ENCODE measurements around the gene CGN. TPM values are rescaled to one million over a fixed set of nuclear protein-coding genes. Genes with fewer than 3 reads are reported as not detected.

The CGN gene
- total and polyA plus RNA-seq, 2 of the 13 experiments (the other 11 are each of a cell fraction or from before 2014, with no cell fraction given) = 0.75 to 0.81 TPM

DNA sequence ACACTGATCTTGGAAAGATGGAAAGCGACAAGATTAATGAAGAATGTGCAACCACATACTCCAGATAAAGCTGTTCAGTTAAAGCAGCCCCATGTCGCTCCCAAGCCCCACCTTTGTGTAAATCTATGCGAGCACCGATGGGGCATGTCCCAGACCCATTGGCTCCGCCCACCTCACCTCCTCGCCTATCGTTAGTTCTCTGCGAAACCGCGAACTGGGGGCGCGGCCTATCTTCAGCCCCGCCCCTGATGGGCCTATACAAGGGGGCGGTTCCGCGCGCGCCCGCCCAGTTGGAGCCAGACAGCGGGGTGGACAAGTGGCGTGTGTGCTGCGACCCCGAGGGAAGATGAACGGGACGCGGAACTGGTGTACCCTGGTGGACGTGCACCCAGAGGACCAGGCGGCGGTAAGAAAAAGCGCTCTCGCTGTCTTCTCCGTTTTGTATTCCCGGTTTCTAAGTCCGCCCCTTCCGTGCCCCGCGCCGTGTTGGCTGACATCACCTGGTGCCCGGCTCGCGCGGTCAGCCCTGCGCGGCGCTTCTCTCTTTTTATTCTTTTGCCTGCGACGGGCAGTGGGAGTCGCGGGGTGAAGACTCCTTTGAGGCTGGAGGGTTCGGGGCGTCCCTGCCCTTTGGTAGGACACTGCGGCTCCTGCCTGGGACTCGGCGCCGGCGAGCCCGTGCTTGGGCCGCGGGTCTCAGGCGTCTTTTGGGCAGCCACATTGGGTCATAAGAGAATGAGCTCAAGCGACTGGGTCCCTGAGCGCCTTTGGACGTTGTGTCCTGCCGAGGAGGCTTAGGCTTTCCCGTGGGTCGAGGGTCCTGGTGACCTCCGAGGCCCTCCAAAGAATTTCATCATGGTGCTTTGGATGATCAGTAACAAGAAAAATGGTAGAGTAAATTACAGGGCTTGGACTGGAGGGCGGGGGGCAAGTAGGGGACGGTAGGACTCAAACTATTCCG lies 29.1 kb downstream of the CGN start, which contains the start of gene TUFT1 (continued):
- TF ChIP-seq PAX8 (CRISPR knock-in tag; IDR thresholded peaks at IDR 0.05; ENCODE audit: borderline replicate concordance) = 0 out of 2 replicates have a peak, but pooled peaks have one; percentile 41
- TF ChIP-seq RARG (CRISPR knock-in tag; IDR thresholded peaks at IDR 0.05; ENCODE audit: low read depth) = no peak
- TF ChIP-seq ZNF781 (CRISPR knock-in tag; IDR thresholded peaks at IDR 0.05; ENCODE audit: borderline replicate concordance, not compliant biosample characterization) = peak; percentile 87
- TF ChIP-seq EED (CRISPR knock-in tag; IDR thresholded peaks at IDR 0.05) = peak; percentile 67; the same call in 1 of the 2 replicates
- no peak; the same call in 1 of the 2 replicates for TF ChIP-seq ZNF44 (CRISPR knock-in tag; IDR thresholded peaks at IDR 0.05)
- peak; percentile 39; the same call in 1 of the 2 replicates for TF ChIP-seq HNRNPL (IDR thresholded peaks at IDR 0.05; ENCODE audit: low read depth, low read length)
- peak; percentile 75 for TF ChIP-seq TBX2 (CRISPR knock-in tag; IDR thresholded peaks at IDR 0.05; ENCODE audit: borderline replicate concordance)
- no peak for TF ChIP-seq ZNF124 (CRISPR knock-in tag; IDR thresholded peaks at IDR 0.05)
- 0 out of 2 replicates have a peak, but pooled peaks have one; percentile 22 for TF ChIP-seq ZNF724P (CRISPR knock-in tag; IDR thresholded peaks at IDR 0.05; ENCODE audit: borderline replicate concordance)
- TF ChIP-seq ZNF468 (CRISPR knock-in tag; IDR thresholded peaks at IDR 0.05) = 0 out of 2 replicates have a peak, but pooled peaks have one; percentile 2
- TF ChIP-seq, protein P1, sequence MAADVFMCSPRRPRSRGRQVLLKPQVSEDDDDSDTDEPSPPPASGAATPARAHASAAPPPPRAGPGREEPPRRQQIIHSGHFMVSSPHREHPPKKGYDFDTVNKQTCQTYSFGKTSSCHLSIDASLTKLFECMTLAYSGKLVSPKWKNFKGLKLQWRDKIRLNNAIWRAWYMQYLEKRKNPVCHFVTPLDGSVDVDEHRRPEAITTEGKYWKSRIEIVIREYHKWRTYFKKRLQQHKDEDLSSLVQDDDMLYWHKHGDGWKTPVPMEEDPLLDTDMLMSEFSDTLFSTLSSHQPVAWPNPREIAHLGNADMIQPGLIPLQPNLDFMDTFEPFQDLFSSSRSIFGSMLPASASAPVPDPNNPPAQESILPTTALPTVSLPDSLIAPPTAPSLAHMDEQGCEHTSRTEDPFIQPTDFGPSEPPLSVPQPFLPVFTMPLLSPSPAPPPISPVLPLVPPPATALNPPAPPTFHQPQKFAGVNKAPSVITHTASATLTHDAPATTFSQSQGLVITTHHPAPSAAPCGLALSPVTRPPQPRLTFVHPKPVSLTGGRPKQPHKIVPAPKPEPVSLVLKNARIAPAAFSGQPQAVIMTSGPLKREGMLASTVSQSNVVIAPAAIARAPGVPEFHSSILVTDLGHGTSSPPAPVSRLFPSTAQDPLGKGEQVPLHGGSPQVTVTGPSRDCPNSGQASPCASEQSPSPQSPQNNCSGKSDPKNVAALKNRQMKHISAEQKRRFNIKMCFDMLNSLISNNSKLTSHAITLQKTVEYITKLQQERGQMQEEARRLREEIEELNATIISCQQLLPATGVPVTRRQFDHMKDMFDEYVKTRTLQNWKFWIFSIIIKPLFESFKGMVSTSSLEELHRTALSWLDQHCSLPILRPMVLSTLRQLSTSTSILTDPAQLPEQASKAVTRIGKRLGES (CRISPR knock-in tag; IDR thresholded peaks at IDR 0.05; ENCODE audit: borderline replicate concordance) = peak; percentile 60; the same call in 1 of the 2 replicates
- TF ChIP-seq ZNF678 (CRISPR knock-in tag; IDR thresholded peaks at IDR 0.05) = no peak
- TF ChIP-seq CHD4 (IDR thresholded peaks at IDR 0.05; ENCODE audit: borderline replicate concordance, low read length) = no peak
- TF ChIP-seq, protein P2, sequence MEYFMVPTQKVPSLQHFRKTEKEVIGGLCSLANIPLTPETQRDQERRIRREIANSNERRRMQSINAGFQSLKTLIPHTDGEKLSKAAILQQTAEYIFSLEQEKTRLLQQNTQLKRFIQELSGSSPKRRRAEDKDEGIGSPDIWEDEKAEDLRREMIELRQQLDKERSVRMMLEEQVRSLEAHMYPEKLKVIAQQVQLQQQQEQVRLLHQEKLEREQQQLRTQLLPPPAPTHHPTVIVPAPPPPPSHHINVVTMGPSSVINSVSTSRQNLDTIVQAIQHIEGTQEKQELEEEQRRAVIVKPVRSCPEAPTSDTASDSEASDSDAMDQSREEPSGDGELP (IDR thresholded peaks at IDR 0.05; ENCODE audit: borderline replicate concordance, low read depth) = peak; percentile 54
- TF ChIP-seq, protein P3, sequence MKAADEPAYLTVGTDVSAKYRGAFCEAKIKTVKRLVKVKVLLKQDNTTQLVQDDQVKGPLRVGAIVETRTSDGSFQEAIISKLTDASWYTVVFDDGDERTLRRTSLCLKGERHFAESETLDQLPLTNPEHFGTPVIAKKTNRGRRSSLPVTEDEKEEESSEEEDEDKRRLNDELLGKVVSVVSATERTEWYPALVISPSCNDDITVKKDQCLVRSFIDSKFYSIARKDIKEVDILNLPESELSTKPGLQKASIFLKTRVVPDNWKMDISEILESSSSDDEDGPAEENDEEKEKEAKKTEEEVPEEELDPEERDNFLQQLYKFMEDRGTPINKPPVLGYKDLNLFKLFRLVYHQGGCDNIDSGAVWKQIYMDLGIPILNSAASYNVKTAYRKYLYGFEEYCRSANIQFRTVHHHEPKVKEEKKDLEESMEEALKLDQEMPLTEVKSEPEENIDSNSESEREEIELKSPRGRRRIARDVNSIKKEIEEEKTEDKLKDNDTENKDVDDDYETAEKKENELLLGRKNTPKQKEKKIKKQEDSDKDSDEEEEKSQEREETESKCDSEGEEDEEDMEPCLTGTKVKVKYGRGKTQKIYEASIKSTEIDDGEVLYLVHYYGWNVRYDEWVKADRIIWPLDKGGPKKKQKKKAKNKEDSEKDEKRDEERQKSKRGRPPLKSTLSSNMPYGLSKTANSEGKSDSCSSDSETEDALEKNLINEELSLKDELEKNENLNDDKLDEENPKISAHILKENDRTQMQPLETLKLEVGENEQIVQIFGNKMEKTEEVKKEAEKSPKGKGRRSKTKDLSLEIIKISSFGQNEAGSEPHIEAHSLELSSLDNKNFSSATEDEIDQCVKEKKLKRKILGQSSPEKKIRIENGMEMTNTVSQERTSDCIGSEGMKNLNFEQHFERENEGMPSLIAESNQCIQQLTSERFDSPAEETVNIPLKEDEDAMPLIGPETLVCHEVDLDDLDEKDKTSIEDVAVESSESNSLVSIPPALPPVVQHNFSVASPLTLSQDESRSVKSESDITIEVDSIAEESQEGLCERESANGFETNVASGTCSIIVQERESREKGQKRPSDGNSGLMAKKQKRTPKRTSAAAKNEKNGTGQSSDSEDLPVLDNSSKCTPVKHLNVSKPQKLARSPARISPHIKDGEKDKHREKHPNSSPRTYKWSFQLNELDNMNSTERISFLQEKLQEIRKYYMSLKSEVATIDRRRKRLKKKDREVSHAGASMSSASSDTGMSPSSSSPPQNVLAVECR (CRISPR knock-in tag; IDR thresholded peaks at IDR 0.05; ENCODE audit: borderline replicate concordance) = peak; percentile 93
- peak; percentile 73; the same call in 1 of the 2 replicates for TF ChIP-seq ZNF333 (CRISPR knock-in tag; IDR thresholded peaks at IDR 0.05; ENCODE audit: borderline replicate concordance)
- peak; percentile 58; the same call in 1 of the 2 replicates for TF ChIP-seq MXD4 (CRISPR knock-in tag; IDR thresholded peaks at IDR 0.05)
